ENCODE data around the gene PTPRG. TPM values are rescaled to one million over a fixed set of nuclear protein-coding genes. Genes with fewer than 3 reads are reported as not detected.

The PTPRG gene
- total RNA-seq, 1 experiment from 2014 or later, result 0.74 TPM

DNA sequence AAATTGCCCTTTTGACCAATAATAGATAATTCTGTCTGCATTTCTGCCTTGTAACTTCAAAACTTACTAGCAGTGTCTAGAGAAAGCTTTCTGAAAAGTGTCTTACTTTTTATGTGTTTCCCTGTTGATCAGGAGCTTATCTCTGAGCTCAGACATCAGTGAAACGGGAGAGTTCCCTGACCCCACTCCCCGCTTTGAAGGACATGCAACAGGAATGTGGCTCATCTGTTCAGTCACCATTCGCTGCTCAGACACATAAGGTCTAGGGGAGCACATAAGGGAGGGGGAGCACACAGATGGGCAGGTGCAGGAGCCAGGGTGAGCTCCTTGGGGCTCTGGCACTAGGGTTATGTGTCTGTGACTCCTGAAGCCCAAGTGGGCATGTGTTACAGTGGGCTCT is 607.0 kb downstream of the PTPRG start:
- no peak for DNase-seq (ENCODE audit: low read depth, low spot score)
- no TSS peak for BruUV-seq (replicated peaks)
- ChIA-PET POLR2A (no interaction called here), CTCF (no interaction called here)
- TF ChIP-seq TCF7L2 (IDR thresholded peaks at IDR 0.05; ENCODE audit: low read depth, low read length) (no peak), SIN3A (IDR thresholded peaks at IDR 0.05; ENCODE audit: borderline replicate concordance, insufficient read depth, low read depth, low read length) (no peak), POLR2AphosphoS5 (IDR thresholded peaks at IDR 0.05; ENCODE audit: low read depth, low read length) (no peak), CTCF (IDR thresholded peaks at IDR 0.05) (no peak), REST (IDR thresholded peaks at IDR 0.05; ENCODE audit: insufficient read depth in 1 of 2, low read depth in 2 of 2, low read length in 1 of 2) (no peak)
- no peak overlapping the region for H3K27ac ChIP-seq (ENCODE audit: low read length)
- in situ Hi-C loops (cut with HindIII; ENCODE audit: low pct_unique_long_range_greater_than_20kb, low sequenced_read_pairs), result no loop called here
- intact Hi-C loops (cut with micrococcal nuclease; ENCODE audit: unreplicated experiment), result no loop called here
- H3K27me3 ChIP-seq (ENCODE audit: control insufficient read depth, insufficient read depth, low read length), result no peaks in the 10 kb centered on the region
- no peaks in the 10 kb centered on the region for H3K4me1 ChIP-seq (ENCODE audit: control insufficient read depth, insufficient read depth, low read length)
- no peak overlapping the region for H3K4me3 ChIP-seq (ENCODE audit: low read depth in 2 of 2, low read length in 2 of 2)
- no peak for ATAC-seq
- no peaks in the 10 kb centered on the region for H3K36me3 ChIP-seq (ENCODE audit: control insufficient read depth, insufficient read depth, low read length)
- no peaks in the 10 kb centered on the region; the same call in 1 of the 2 replicates for H3K9me3 ChIP-seq (ENCODE audit: control insufficient read depth, insufficient read depth, low read depth, low read length)

GRCh38 chr3:62169906-62170660 is 608.7 kb downstream of the PTPRG start:
- Histone ChIP-seq H3K4me1 (ENCODE audit: control insufficient read depth, insufficient read depth, low read length) (no peaks in the 10 kb centered on the region), H3K4me3 (ENCODE audit: low read depth in 2 of 2, low read length in 2 of 2) (no peak overlapping the region), H3K36me3 (ENCODE audit: control insufficient read depth, insufficient read depth, low read length) (no peaks in the 10 kb centered on the region), H3K27ac (ENCODE audit: low read length) (no peak overlapping the region), H3K9me3 (ENCODE audit: control insufficient read depth, insufficient read depth, low read depth, low read length) (no peaks in the 10 kb centered on the region; the same call in 1 of the 2 replicates), H3K27me3 (ENCODE audit: control insufficient read depth, insufficient read depth, low read length) (no peaks in the 10 kb centered on the region)
- BruUV-seq (replicated peaks), result no TSS peak
- in situ Hi-C loops (cut with HindIII; ENCODE audit: low pct_unique_long_range_greater_than_20kb, low sequenced_read_pairs), result no loop called here
- CTCF ChIA-PET, result no interaction called here
- intact Hi-C loops (cut with micrococcal nuclease; ENCODE audit: unreplicated experiment), result no loop called here
- no peak for ATAC-seq
- POLR2A ChIA-PET, result no interaction called here
- DNase-seq (ENCODE audit: low read depth, low spot score), result no peak
- no peak for TF ChIP-seq TCF7L2 (IDR thresholded peaks at IDR 0.05; ENCODE audit: low read depth, low read length)
- no peak for TF ChIP-seq SIN3A (IDR thresholded peaks at IDR 0.05; ENCODE audit: borderline replicate concordance, insufficient read depth, low read depth, low read length)
- no peak for TF ChIP-seq CTCF (IDR thresholded peaks at IDR 0.05)
- no peak for TF ChIP-seq REST (IDR thresholded peaks at IDR 0.05; ENCODE audit: insufficient read depth in 1 of 2, low read depth in 2 of 2, low read length in 1 of 2)
- TF ChIP-seq POLR2AphosphoS5 (IDR thresholded peaks at IDR 0.05; ENCODE audit: low read depth, low read length), result no peak

All from Panc1 (cell line).